Measurements from ENCODE around the gene TNS4. TPM values are rescaled to one million over a fixed set of nuclear protein-coding genes. Genes with fewer than 3 reads are reported as not detected.
A peak's percentile ranks its signal among the peaks of the same experiment; 100 is the strongest.

Gene TNS4
- total and polyA plus RNA-seq, 9 of the 15 experiments (the other 6 are each of a cell fraction or from before 2014, with no cell fraction given) = 0.04 to 0.73 (median 0.24) TPM; not detected in 1

- ATAC-seq (no peak), DNase-seq (ENCODE audit: extremely low read depth in 1 of 4, low spot score in 3 of 4) (no peak), FAIRE-seq (no peak)
- intact Hi-C loops (cut with micrococcal nuclease) = no loop called here
- Histone ChIP-seq H2AFZ (ENCODE audit: low read depth, low read length) (no peak overlapping the region), H3K4me2 (ENCODE audit: insufficient read depth, low read length) (no peak overlapping the region), H4K20me1 (replicated peaks; ENCODE audit: control insufficient read depth, insufficient read depth, low read length) (no peaks in the 10 kb centered on the region), H3K9me1 (ENCODE audit: control insufficient read depth, insufficient read depth, low read length) (peaks cover 4% of the 10 kb centered on the region), H3K9me3 (replicated peaks; ENCODE audit: control insufficient read depth, insufficient read depth, low read depth, low read length) (no peaks in the 10 kb centered on the region), H3K4me3 (no peak overlapping the region), H3K4me1 (replicated peaks in 1 of 2; ENCODE audit: control insufficient read depth in 2 of 2, insufficient read depth in 2 of 2, low read length in 2 of 2) (peaks cover 0 to 13% of the 10 kb centered on the region in 2 experiments; a peak in 2 of 5 replicates), H3K36me3 (ENCODE audit: control insufficient read depth, insufficient read depth, low read length) (no peaks in the 10 kb centered on the region), H3K27ac (ENCODE audit: extremely low read depth, low read depth, low read length) (no peak overlapping the region), H3K79me2 (ENCODE audit: control insufficient read depth, insufficient read depth, low read length) (no peaks in the 10 kb centered on the region), H3K9ac (ENCODE audit: insufficient read depth in 1 of 2, low read depth in 2 of 2, low read length in 2 of 2) (no peak overlapping the region; a peak in 1 of 4 replicates), H3K27me3 (ENCODE audit: control insufficient read depth in 2 of 2, insufficient read depth in 2 of 2, low read length in 2 of 2) (no peaks in the 10 kb centered on the region; a peak in 1 of 5 replicates)
- in situ Hi-C loops (cut with MboI) = no loop called here
- BruUV-seq (replicated peaks) = no TSS peak
- no peak for TF ChIP-seq ZNF75A (CRISPR knock-in tag; IDR thresholded peaks at IDR 0.05)
- no peak for TF ChIP-seq THRB (CRISPR knock-in tag; conservative IDR thresholded peaks at IDR 0.05)
- WGBS (ENCODE audit: insufficient coverage, low coverage, missing lambda C conversion rate) = 82% methylated on average over 9 of the region's 10 CpGs
- ChIA-PET CTCF (ENCODE audit: low intra/inter-chr PET ratio) (no interaction called here), POLR2A (interaction anchor here (0.5 to 1.6 kb wide), 2 partner anchors 12 to 211 kb away, joined by 3 read pairs; no protein-coding TSS in a partner anchor)
Measured at GRCh38 chr17:40500709-40501108, 714 bp downstream of the TNS4 start.

- Histone ChIP-seq H3K4me2 (ENCODE audit: insufficient read depth, low read length) (peak overlapping the region; percentile 19; the same call in 1 of the 2 replicates), H3K27me3 (ENCODE audit: control insufficient read depth in 2 of 2, insufficient read depth in 2 of 2, low read length in 2 of 2) (no peaks in the 10 kb centered on the region; a peak in 1 of 5 replicates), H3K36me3 (ENCODE audit: control insufficient read depth, insufficient read depth, low read length) (no peaks in the 10 kb centered on the region), H3K4me1 (replicated peaks in 1 of 2; ENCODE audit: control insufficient read depth in 2 of 2, insufficient read depth in 2 of 2, low read length in 2 of 2) (peaks cover 0 to 13% of the 10 kb centered on the region in 2 experiments; a peak in 2 of 5 replicates), H3K9me1 (ENCODE audit: control insufficient read depth, insufficient read depth, low read length) (peaks cover 4% of the 10 kb centered on the region), H3K27ac (ENCODE audit: extremely low read depth, low read depth, low read length) (no peak overlapping the region), H3K79me2 (ENCODE audit: control insufficient read depth, insufficient read depth, low read length) (no peaks in the 10 kb centered on the region), H2AFZ (ENCODE audit: low read depth, low read length) (no peak overlapping the region), H4K20me1 (replicated peaks; ENCODE audit: control insufficient read depth, insufficient read depth, low read length) (no peaks in the 10 kb centered on the region), H3K9ac (ENCODE audit: insufficient read depth in 1 of 2, low read depth in 2 of 2, low read length in 2 of 2) (peak overlapping the region in 1 of 2 experiments; percentile 61; a peak in 1 of 4 replicates), H3K4me3 (no peak overlapping the region), H3K9me3 (replicated peaks; ENCODE audit: control insufficient read depth, insufficient read depth, low read depth, low read length) (no peaks in the 10 kb centered on the region)
- FAIRE-seq (no peak), ATAC-seq (no peak), DNase-seq (ENCODE audit: extremely low read depth in 1 of 4, low spot score in 3 of 4) (no peak)
- intact Hi-C loops (cut with micrococcal nuclease) (no loop called here), in situ Hi-C loops (cut with MboI) (no loop called here)
- no TSS peak for BruUV-seq (replicated peaks)
- ChIA-PET CTCF (ENCODE audit: low intra/inter-chr PET ratio) (no interaction called here), POLR2A (interaction anchor here (0.5 to 0.7 kb wide), 2 partner anchors 211 to 217 kb away, joined by 3 read pairs; no protein-coding TSS in a partner anchor)
- TF ChIP-seq ZKSCAN8 (CRISPR knock-in tag; IDR thresholded peaks at IDR 0.05) = no peak
- no peak for TF ChIP-seq MXI1 (IDR thresholded peaks at IDR 0.05; ENCODE audit: low read depth, low read length)
- no peak for TF ChIP-seq FOSL1 (tag; conservative IDR thresholded peaks at IDR 0.05)
- no peak for TF ChIP-seq HEY1 (CRISPR knock-in tag; IDR thresholded peaks at IDR 0.05; ENCODE audit: borderline replicate concordance)
- TF ChIP-seq AFF4 (CRISPR knock-in tag; IDR thresholded peaks at IDR 0.05) = no peak
- no peak for TF ChIP-seq ZNF316 (IDR thresholded peaks at IDR 0.05)
- WGBS (ENCODE audit: insufficient coverage, low coverage, missing lambda C conversion rate) = 66% methylated on average over 11 of the region's 11 CpGs
Measured at GRCh38 chr17:40500190-40500589, 1.2 kb downstream of the TNS4 start.

Measured in K562 (cell line).